Rectal smooth muscle tissue (tissue), 1 donor: ENCODE data around the gene BTBD2.

Experiments
- H3K27ac ChIP-seq: one replicate; pipeline ENCODE4 v1.7.0; 2013; ENCODE audit warnings: low read depth, low read length, inconsistent platforms
- H3K27me3 ChIP-seq: one replicate; pipeline ENCODE4 v1.7.0; 2013; ENCODE audit warnings: low read length; ENCODE audit not compliant: control insufficient read depth, insufficient read depth
- H3K36me3 ChIP-seq: one replicate; pipeline ENCODE4 v1.7.0; 2013; ENCODE audit warnings: low read length; ENCODE audit not compliant: control insufficient read depth, insufficient read depth
- H3K4me1 ChIP-seq: one replicate; pipeline ENCODE4 v1.7.0; 2013; ENCODE audit warnings: low read length; ENCODE audit not compliant: control insufficient read depth, insufficient read depth
- H3K4me3 ChIP-seq: one replicate; pipeline ENCODE4 v1.7.0; 2013; ENCODE audit warnings: low read length
- H3K9ac ChIP-seq: one replicate; pipeline ENCODE4 v1.7.0; 2013; ENCODE audit warnings: low read length

BTBD2 gene

GRCh38 chr19:1961000-1961883 lies 54.3 kb downstream of the BTBD2 start:
- Histone ChIP-seq H3K27ac (no peak overlapping the region), H3K9ac (no peak overlapping the region), H3K4me3 (no peak overlapping the region), H3K4me1 (no peaks in the 10 kb centered on the region), H3K27me3 (no peaks in the 10 kb centered on the region), H3K36me3 (no peaks in the 10 kb centered on the region)

- no peaks in the 10 kb centered on the region for H3K4me1 ChIP-seq
- no peak overlapping the region for H3K4me3 ChIP-seq
- H3K36me3 ChIP-seq: no peaks in the 10 kb centered on the region
- no peak overlapping the region for H3K9ac ChIP-seq
- H3K27me3 ChIP-seq: no peaks in the 10 kb centered on the region
- H3K27ac ChIP-seq: no peak overlapping the region
Measured at GRCh38 chr19:1959928-1960589, 55.5 kb downstream of the BTBD2 start.

- no peak overlapping the region for H3K4me3 ChIP-seq
- H3K9ac ChIP-seq: no peak overlapping the region
- H3K27ac ChIP-seq: peak overlapping the region; percentile 45
- H3K36me3 ChIP-seq: peaks cover 2% of the 10 kb centered on the region
- no peaks in the 10 kb centered on the region for H3K27me3 ChIP-seq
- H3K4me1 ChIP-seq: no peaks in the 10 kb centered on the region
Measured at GRCh38 chr19:1957562-1958248, 57.8 kb downstream of the BTBD2 start.

DNA sequence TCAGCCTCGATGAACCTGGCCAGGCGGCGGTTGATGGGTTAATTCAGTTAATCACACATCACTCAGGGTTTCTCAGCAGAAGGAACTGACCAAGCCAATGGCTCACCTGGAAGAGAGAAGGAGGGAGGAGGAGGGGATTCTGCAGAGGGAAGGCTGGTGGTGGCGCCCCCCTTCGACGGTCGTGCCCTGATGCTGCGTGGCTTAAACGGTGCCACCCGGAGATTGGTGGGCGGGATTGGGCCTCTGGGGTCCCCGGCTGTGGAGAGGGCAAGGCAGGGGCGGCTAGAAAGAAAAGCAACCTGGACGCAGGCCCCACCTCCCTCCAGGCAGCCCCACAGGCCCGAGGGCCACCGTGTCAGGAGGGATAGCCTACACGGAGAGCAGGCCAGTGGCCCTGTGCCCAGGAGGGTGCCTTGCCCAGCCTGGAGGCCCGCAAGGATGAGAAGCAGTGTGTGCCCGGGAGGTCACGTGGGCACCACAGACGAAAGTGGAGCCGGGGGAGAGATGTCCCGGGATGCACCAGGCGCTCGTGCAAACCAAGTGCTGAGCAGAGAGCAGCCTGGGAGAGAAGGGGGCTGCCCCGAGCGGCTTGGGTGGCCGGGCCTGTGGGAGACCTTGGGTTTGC lies 58.5 kb downstream of the BTBD2 start:
- Histone ChIP-seq H3K36me3 (peaks cover 2% of the 10 kb centered on the region), H3K4me1 (no peaks in the 10 kb centered on the region), H3K9ac (no peak overlapping the region), H3K4me3 (no peak overlapping the region), H3K27ac (peak overlapping the region; percentile 56), H3K27me3 (no peaks in the 10 kb centered on the region)

DNA sequence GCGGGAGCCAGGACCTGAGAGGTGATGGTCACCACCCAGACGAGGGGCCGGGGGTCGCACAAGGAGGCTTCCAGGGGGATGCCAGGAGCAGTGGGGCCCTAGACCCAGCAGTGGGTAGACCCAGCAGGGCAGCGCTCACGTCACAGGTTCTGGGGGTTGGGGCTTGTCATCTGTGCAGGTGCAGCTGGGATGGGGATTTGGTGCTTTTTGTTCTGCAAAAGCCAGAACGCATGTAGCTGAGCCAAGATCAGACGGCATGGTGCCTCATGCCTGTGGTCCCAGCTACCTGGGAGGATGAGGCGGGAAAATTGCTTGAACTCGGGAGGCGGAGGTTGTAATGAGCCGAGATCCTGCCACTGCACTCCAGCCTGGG lies 59.4 kb downstream of the BTBD2 start:
- H3K27me3 ChIP-seq: no peaks in the 10 kb centered on the region
- H3K9ac ChIP-seq: no peak overlapping the region
- no peaks in the 10 kb centered on the region for H3K4me1 ChIP-seq
- peaks cover 2% of the 10 kb centered on the region for H3K36me3 ChIP-seq
- no peak overlapping the region for H3K27ac ChIP-seq
- no peak overlapping the region for H3K4me3 ChIP-seq

- H3K27ac ChIP-seq: no peak overlapping the region
- H3K36me3 ChIP-seq: peaks cover 2% of the 10 kb centered on the region
- H3K4me1 ChIP-seq: no peaks in the 10 kb centered on the region
- no peak overlapping the region for H3K9ac ChIP-seq
- no peaks in the 10 kb centered on the region for H3K27me3 ChIP-seq
- no peak overlapping the region for H3K4me3 ChIP-seq
Measured at GRCh38 chr19:1955171-1956121, 60.1 kb downstream of the BTBD2 start.

- no peaks in the 10 kb centered on the region for H3K4me1 ChIP-seq
- H3K9ac ChIP-seq: no peak overlapping the region
- no peaks in the 10 kb centered on the region for H3K27me3 ChIP-seq
- H3K27ac ChIP-seq: no peak overlapping the region
- no peak overlapping the region for H3K4me3 ChIP-seq
- H3K36me3 ChIP-seq: peaks cover 4% of the 10 kb centered on the region
Measured at GRCh38 chr19:1954532-1954933, 61.0 kb downstream of the BTBD2 start.

- Histone ChIP-seq H3K27ac (no peak overlapping the region), H3K4me3 (no peak overlapping the region), H3K27me3 (no peaks in the 10 kb centered on the region), H3K9ac (no peak overlapping the region), H3K4me1 (no peaks in the 10 kb centered on the region), H3K36me3 (peaks cover 4% of the 10 kb centered on the region)
Measured at GRCh38 chr19:1953441-1954094, 61.9 kb downstream of the BTBD2 start.

DNA sequence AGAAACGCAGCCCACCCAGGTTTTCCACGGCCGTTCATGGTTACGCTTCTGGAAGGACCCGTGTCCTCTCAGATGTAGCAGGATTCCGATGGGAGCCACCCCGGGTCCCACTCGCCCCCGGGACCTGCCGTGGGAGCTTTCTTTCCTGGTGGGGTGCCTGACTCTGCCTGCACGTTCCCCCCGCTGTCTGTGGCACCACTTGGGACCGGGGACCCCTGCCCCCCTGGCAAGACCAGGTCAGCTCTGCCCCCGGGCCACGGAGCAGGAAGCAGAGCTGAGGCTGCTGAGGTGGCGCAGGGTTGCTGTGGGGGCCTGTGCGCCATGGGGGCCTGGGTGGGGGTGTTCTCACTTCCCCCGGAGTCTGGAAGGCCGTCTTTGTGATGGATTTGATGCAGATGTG lies 62.5 kb downstream of the BTBD2 start:
- no peak overlapping the region for H3K9ac ChIP-seq
- no peaks in the 10 kb centered on the region for H3K4me1 ChIP-seq
- H3K27ac ChIP-seq: no peak overlapping the region
- H3K27me3 ChIP-seq: no peaks in the 10 kb centered on the region
- peaks cover 4% of the 10 kb centered on the region for H3K36me3 ChIP-seq
- no peak overlapping the region for H3K4me3 ChIP-seq

DNA sequence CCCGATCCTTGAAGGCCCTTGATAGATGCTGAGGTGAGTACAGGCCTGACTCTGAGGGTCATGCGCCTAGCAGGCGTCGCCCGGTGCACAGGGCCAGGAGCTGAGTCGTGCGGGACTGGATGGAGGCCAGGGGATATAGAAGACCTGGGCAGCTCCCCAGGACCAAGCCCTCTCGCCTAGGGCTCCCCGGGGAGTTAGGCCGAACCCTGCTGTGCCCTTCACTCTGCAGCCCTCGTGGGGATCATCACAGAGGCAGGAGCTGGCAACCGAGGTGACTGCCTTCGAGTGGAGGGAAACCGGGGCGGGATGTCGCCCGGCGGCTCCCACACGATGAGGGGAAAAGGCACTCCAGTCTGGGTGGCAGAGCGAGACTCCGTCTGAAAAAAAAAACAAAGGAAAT lies 62.9 kb downstream of the BTBD2 start:
- H3K27ac ChIP-seq: no peak overlapping the region
- H3K36me3 ChIP-seq: peaks cover 4% of the 10 kb centered on the region
- H3K4me3 ChIP-seq: no peak overlapping the region
- no peaks in the 10 kb centered on the region for H3K27me3 ChIP-seq
- H3K4me1 ChIP-seq: no peaks in the 10 kb centered on the region
- H3K9ac ChIP-seq: no peak overlapping the region

DNA sequence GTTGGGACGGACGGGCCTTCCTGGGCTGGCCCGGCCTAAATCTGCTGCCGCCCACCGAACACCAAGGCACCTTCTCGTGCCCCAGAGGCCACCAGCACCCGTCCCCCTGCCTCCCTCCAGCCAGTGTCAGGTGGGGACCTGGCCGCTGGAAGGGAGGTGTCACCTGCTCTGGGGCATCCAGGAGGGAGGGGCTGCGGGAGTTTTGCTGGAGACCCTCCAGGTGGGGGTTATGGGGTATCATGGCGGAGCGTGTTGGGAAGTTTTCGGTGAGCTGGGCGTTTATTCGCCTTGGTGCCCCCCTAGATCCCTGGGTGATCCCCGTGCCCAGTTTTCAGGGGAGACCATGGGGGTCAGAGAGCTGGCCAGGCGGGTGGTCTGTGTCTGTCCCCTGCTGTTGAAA lies 64.9 kb downstream of the BTBD2 start:
- H3K9ac ChIP-seq: no peak overlapping the region
- no peaks in the 10 kb centered on the region for H3K4me1 ChIP-seq
- H3K4me3 ChIP-seq: no peak overlapping the region
- H3K27me3 ChIP-seq: no peaks in the 10 kb centered on the region
- no peak overlapping the region for H3K27ac ChIP-seq
- H3K36me3 ChIP-seq: peaks cover 4% of the 10 kb centered on the region
